MCF 10A (cell line): ENCODE measurements around the gene MOCOS. TPM values are rescaled to one million over a fixed set of nuclear protein-coding genes. Genes with fewer than 3 reads are reported as not detected.

Source experiments
- BruUV-seq: library from RNA; stranded (reverse); fragments of 400-500 nt; replicated peaks from 2 replicates; lab custom pipeline; 2021; lab: Mats Ljungman, UMichigan
- CTCF ChIA-PET: fragments of 300-600 bp; sonication (Branson Sonifier 250); formaldehyde crosslinking; extraction: SDS; loops from one replicate; lab custom pipeline; 2021; ENCODE audit warnings: antibody characterized with exemption, inconsistent platforms; lab: Yijun Ruan, JAX
- POLR2A ChIA-PET: fragments of 300-600, 350-650 bp; sonication (Branson Sonifier 250); formaldehyde crosslinking; extraction: SDS; loops from one replicate; lab custom pipeline; 2020; ENCODE audit warnings: antibody characterized with exemption, inconsistent platforms; lab: Yijun Ruan, JAX
- DNase-seq: peaks from one replicate; pipeline ENCODE4 v3.0.0-alpha.2; 2018; ENCODE audit not compliant: unreplicated experiment
- H3K27ac Mint-ChIP-seq: one replicate; pipeline ENCODE4 v1.8.0; 2022; ENCODE audit warnings: mild to moderate bottlenecking, low read depth, mixed read lengths; ENCODE audit not compliant: unreplicated experiment
- H3K27me3 Mint-ChIP-seq: one replicate; pipeline ENCODE4 v1.8.0; 2022; ENCODE audit warnings: mixed read lengths; ENCODE audit not compliant: insufficient read depth, unreplicated experiment
- H3K36me3 Mint-ChIP-seq: one replicate; pipeline ENCODE4 v1.8.0; 2022; ENCODE audit warnings: mild to moderate bottlenecking, moderate library complexity, mixed read lengths; ENCODE audit not compliant: insufficient read depth, unreplicated experiment
- H3K4me1 Mint-ChIP-seq: one replicate; pipeline ENCODE4 v1.8.0; 2022; ENCODE audit warnings: mixed read lengths; ENCODE audit not compliant: insufficient read depth, unreplicated experiment
- H3K4me3 Mint-ChIP-seq: one replicate; pipeline ENCODE4 v1.8.0; 2022; ENCODE audit warnings: mild to moderate bottlenecking, moderate library complexity, mixed read lengths; ENCODE audit not compliant: unreplicated experiment
- H3K9me3 Mint-ChIP-seq: one replicate; pipeline ENCODE4 v1.8.0; 2022; ENCODE audit warnings: mixed read lengths; ENCODE audit not compliant: unreplicated experiment
- intact Hi-C: fragments of 100-400 bp; cut with micrococcal nuclease; formaldehyde crosslinking; loops from 2 replicates; pipeline ENCODE4 v1.14.1; 2022
- total RNA-seq: library from RNA; stranded (reverse); gene quantifications from 2 replicates; pipeline ENCODE4 v1.2.3, GENCODE V29; 2022
- TF ChIP-seq, protein P1 (sequence below): fragments of 200-600 bp; IDR thresholded peaks from one replicate; pipeline ENCODE4 v1.8.0; 2022; ENCODE audit warnings: antibody characterized with exemption, mild to moderate bottlenecking; ENCODE audit not compliant: unreplicated experiment

The MOCOS gene
- total RNA-seq, 1 experiment from 2014 or later = 81.1 TPM

- Mint-ChIP-seq H3K9me3 (no peaks in the 10 kb centered on the region), H3K27ac (no peak overlapping the region), H3K36me3 (peaks cover 93% of the 10 kb centered on the region), H3K4me1 (no peaks in the 10 kb centered on the region), H3K27me3 (no peaks in the 10 kb centered on the region), H3K4me3 (no peak overlapping the region)
- BruUV-seq = no TSS peak
- no peak for DNase-seq
- intact Hi-C loops = no loop called here
- POLR2A ChIA-PET = interaction anchor here (0.6 kb wide), 1 partner anchor 102 kb away, joined by 3 read pairs; no protein-coding TSS in a partner anchor
- TF ChIP-seq, protein P1, sequence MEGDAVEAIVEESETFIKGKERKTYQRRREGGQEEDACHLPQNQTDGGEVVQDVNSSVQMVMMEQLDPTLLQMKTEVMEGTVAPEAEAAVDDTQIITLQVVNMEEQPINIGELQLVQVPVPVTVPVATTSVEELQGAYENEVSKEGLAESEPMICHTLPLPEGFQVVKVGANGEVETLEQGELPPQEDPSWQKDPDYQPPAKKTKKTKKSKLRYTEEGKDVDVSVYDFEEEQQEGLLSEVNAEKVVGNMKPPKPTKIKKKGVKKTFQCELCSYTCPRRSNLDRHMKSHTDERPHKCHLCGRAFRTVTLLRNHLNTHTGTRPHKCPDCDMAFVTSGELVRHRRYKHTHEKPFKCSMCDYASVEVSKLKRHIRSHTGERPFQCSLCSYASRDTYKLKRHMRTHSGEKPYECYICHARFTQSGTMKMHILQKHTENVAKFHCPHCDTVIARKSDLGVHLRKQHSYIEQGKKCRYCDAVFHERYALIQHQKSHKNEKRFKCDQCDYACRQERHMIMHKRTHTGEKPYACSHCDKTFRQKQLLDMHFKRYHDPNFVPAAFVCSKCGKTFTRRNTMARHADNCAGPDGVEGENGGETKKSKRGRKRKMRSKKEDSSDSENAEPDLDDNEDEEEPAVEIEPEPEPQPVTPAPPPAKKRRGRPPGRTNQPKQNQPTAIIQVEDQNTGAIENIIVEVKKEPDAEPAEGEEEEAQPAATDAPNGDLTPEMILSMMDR = no peak
- CTCF ChIA-PET = interaction anchor here (0.6 to 1.0 kb wide), 2 partner anchors 28 to 300 kb away, joined by 3 read pairs; no protein-coding TSS in a partner anchor
Measured at GRCh38 chr18:36262971-36263370, 75.7 kb downstream of the MOCOS start.

DNA sequence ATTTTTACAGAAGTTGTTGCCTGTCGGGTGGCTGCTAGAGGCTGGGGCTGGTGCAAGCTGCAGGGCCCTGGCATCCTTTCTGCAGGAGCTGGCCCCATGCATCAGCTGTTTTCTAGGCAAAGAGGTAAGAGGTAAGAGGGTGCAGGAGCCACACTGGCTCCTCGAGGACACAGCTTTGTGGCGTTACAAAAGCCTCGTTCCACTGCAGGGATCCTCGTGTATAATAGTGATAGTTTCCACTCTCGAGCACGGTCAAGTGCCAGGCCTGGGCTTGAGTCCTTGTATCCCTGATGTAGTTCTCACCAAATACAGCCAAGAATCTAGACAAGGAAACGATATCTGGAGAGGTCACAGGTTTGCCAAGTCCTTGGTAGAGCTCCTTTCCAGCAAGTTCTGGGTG is 77.0 kb downstream of the MOCOS start:
- no peak for DNase-seq
- Mint-ChIP-seq H3K27me3 (no peaks in the 10 kb centered on the region), H3K36me3 (peaks cover 93% of the 10 kb centered on the region), H3K4me1 (no peaks in the 10 kb centered on the region), H3K27ac (no peak overlapping the region), H3K9me3 (no peaks in the 10 kb centered on the region), H3K4me3 (no peak overlapping the region)
- no TSS peak for BruUV-seq
- TF ChIP-seq, protein P1 = no peak
- CTCF ChIA-PET = interaction anchor here (0.5 to 1.1 kb wide), 4 partner anchors 9 to 107 kb away, joined by 3 to 6 read pairs (median 4); no protein-coding TSS in a partner anchor
- intact Hi-C loops = no loop called here
- POLR2A ChIA-PET = interaction anchor here (0.7 to 1.3 kb wide), 2 partner anchors 8 to 16 kb away, joined by 3 read pairs; no protein-coding TSS in a partner anchor

- TF ChIP-seq, protein P1 = no peak
- POLR2A ChIA-PET = interaction anchor here (1.3 kb wide), 1 partner anchor 15 kb away, joined by 3 read pairs; no protein-coding TSS in a partner anchor
- no peak overlapping the region for H3K27ac Mint-ChIP-seq
- H3K36me3 Mint-ChIP-seq = peaks cover 93% of the 10 kb centered on the region
- no peaks in the 10 kb centered on the region for H3K9me3 Mint-ChIP-seq
- CTCF ChIA-PET = interaction anchor here (0.6 to 1.1 kb wide), 3 partner anchors 10 to 18 kb away, joined by 3 to 6 read pairs (median 3); no protein-coding TSS in a partner anchor
- no peak overlapping the region for H3K4me3 Mint-ChIP-seq
- no peak for DNase-seq
- no TSS peak for BruUV-seq
- no peaks in the 10 kb centered on the region for H3K4me1 Mint-ChIP-seq
- H3K27me3 Mint-ChIP-seq = no peaks in the 10 kb centered on the region
- intact Hi-C loops = no loop called here
Measured at GRCh38 chr18:36265015-36265414, 77.7 kb downstream of the MOCOS start.

DNA sequence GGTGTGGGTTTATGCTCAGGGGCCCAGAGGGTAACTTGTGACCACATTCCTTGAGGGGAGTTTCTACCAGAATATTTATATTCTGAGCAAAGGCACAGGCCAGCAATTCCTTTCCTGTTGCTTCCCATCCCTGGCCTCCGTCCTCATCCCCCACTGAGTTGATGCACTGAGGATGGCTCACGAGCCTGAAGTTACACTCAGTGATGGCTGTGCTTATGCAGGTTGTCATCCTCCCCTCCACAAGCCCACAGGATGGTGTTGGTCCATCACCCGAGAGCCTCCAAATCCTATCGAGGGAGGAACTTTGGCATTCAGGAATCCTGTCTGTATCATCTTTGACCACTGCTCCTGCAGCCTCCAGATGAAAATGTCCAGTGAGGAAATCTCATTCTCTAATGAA is 81.9 kb downstream of the MOCOS start:
- TF ChIP-seq, protein P1 = no peak
- Mint-ChIP-seq H3K9me3 (no peaks in the 10 kb centered on the region), H3K4me1 (no peaks in the 10 kb centered on the region), H3K27ac (no peak overlapping the region), H3K4me3 (no peak overlapping the region), H3K36me3 (peaks cover 95% of the 10 kb centered on the region), H3K27me3 (no peaks in the 10 kb centered on the region)
- no TSS peak for BruUV-seq
- POLR2A ChIA-PET = no interaction called here
- intact Hi-C loops = no loop called here
- CTCF ChIA-PET = interaction anchor here (1.7 kb wide), 1 partner anchor 12 kb away, joined by 7 read pairs; no protein-coding TSS in a partner anchor
- no peak for DNase-seq
